Measurements from ENCODE around the gene CALY.

Gene CALY

DNA sequence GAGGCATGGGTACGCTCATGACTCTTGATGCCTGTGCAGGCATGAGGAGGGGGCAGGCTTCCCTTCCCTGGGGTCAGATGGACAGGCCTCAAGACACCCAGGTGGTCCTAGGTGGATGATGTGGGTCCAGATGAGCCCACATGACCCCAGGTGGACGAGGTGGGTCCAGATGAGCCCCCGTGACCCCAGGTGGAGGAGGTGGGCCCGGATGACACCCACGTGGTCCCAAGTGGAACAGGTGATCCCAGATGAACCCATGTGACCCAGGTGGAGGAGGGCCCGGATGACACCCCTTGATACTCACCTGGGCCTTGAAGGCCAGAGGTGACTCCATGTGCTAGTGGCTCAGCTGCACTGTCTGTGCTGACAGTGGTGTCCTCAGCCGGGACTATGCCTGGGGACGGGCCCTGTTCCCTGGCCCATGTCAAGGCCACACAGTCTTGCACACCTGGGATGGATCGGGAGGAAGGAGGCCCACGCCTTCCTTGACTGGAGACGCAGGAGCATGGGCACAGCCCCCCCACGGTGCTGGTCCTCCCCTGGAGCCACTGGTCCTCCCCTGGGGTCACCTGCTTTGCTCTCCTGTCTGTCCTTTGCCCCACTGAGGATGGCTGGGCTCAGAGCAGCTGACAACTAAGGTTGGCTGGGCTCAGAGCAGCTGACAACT, 13.7 kb upstream of the CALY start:
- DNase-seq: no peak

DNA sequence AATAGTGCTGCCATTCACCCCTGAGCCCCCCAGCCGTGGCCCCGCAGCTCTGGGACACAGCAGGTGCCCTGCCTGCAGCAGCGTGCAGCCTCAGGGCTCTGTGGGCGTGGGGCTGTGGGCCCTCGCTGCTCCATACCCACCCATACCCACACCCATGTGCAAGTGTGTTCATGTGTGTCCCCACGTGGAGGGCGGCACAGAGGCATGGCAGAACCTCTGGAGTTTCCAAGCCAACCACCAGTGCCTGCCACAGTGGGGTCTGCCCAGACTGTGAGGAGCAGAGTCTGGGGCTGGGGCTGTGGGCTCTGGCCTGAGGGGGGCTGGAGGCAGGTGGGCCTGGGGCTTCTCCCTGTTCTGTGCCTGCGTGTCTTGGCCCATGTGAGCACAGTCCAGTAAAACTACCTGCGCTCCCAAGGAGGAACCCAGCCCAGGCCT, 12.9 kb upstream of the CALY start:
- no peak for DNase-seq

- DNase-seq: no peak
Measured at GRCh38 chr10:133349160-133349568, 12.5 kb upstream of the CALY start.

DNA sequence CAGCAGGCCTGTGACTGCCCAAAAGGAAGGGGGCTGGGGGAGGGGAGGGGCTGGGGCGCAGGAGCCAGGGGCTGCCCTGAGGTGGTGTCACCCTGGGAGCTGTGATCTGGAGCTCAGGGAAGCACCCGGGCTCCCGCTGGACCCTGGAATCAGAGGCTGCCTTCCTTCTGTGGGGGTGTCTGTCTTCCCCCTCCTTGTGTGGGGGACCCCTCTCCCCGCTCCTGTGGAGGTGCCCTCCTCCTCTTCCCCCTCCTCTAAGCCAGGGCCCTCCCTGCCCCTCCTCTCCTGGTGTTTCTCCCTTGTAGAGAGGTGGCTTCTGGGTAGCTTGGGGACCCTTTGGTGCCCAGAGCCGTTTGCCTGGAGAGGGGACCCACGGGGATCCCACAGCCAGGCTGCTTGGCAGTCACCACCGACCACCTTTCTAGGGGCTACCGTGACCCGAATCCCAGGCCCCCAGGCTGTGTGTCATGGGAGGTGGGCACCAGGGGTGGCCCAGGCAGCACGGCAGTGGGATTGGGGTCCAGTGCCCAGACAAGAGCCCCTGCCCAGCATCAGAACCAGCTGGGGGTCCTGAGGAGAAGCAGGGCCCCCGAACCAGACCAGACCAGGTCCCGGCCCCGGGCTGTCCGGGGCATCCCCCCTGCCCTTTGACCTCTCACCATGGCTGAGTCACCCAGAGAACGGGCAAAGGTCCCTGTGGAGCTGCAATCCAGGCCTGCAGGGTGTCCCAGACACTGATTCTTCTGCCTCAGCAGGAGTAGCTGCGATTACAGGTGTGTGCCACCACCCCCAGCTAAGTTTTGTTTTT, 11.2 kb upstream of the CALY start:
- no peak for DNase-seq

DNA sequence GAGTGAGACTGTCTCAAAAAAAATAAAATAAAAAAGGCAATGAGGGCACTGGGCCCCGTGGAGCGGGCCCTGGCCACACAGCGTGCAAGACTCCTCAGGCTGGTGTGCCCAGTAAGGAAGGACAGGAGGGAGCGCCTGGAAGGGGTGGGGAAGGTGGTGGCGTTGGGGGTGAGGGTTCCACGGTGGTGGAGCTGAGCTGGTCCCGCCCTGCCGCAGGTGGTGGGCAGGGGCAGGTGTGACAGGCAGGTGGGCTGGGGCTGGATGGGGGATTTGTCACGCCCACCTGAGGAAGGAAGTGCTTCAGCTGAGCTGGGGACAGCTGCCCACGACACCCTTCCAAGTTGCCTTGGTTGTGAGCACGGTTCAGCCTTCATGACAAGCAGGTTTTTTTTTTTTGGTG, 9.7 kb upstream of the CALY start:
- DNase-seq: no peak

GRCh38 chr10:133344236-133344635, 7.5 kb upstream of the CALY start:
- no peak for DNase-seq

DNA sequence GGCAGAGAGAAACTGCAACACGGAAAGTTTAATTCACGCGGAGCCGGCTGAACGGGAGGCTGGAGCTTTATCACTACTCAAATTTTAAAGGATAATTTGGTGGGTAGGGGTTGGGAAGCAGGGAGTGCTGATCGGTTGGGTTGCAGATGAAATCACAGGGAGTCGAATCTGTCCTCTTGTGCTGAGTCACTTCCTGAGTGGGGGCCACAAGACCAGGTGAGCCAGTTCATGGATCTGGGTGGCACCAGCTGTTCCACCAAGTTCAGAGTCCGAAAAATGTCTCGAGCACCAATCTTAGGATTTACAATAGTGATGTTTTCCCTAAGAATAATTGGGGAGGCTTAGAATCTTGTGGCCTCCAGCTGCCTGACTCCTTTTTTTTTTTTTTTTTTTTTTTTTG, 6.9 kb upstream of the CALY start:
- DNase-seq: no peak

DNA sequence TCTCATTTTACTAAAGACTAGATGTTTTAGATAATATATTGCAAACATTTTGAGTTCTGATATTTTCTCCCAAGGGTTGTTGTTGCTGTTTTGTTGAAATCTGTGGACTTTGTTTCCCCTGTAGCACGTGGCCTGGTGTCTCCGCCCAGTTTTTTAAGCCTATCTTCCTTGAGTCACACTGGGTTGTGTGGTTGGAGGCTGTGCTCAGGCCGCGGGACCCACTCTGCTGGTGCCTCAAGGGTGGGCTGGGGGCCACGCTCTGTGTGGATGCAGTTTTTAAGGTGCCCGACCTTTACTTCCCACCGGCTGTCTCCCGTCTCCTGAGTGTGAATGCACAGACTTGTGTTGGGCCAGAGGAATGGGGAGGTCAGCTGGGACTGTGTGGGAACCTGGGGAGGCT, 6.2 kb upstream of the CALY start:
- no peak for DNase-seq

GRCh38 chr10:133341983-133342382, 5.3 kb upstream of the CALY start:
- no peak for DNase-seq

DNA sequence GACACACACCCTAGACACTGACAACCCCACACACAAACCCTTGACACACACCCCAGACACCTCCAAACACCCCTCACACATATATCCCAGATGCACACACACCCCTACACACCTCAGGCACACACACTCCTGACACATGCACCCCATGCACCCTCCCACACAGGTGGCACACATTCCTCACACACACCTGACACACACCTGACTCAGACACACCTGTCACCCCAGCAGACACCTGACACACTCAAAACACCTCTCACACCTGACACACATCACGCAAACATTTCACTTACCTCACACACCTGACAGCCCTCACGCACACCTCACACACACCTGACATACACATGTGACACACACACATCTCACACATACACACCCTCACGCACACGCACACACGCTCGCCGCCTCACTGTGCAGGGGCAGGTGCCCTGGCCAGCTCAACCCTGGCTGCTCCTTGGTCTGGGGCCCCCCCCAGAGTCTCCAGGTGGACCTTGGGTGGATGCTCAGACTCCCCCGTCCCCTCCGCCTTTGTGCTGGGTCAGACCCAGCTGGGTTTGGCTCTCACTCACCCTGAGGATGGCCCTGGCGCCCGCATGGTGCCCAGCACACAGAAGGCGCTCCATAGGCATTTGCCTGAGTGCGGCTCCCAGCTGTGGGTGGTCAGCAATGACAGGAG, 3.1 kb upstream of the CALY start:
- DNase-seq: no peak

DNA sequence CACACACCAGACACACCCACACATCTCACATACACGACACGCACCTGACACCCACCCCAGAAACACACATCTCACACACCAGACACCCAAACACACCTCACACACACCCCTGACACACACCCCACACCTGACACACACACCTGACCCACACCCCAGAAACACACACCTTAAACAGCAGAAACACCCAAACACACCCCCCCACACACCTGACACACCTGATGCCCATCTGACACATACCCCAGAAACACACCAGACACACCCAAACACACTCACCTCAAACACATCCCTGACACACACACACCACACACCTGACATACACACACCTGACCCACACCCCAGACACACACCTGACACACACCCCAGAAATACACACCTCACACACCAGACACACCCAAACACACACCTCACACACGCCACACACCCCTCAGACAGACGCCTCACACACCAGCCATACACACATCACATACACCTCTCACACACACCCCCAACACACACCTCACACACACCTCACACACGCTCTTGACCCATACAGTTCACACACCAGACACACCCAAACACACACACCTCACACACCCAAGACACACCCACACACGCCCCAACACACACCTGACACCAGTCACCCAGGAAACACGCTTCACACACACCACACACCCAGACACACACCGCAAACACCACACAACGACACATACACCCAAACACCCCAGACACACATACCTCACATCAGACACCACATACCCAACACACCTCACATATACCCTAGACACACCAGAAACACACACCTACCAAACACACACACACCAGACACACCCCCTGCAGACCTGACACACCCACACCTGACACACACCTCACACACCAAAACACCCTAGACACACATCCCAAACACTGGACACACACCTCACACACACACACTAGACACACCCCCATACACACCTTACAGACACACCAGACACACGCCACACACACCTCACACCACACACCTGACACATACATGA, 1.7 kb upstream of the CALY start:
- no peak for DNase-seq

GRCh38 chr10:133337370-133337725, 652 bp upstream of the CALY start:
- no peak for DNase-seq

GRCh38 chr10:133336118-133336576, 549 bp downstream of the CALY start:
- no peak for DNase-seq

GRCh38 chr10:133335246-133336117, 1.2 kb downstream of the CALY start:
- no peak for DNase-seq

DNA sequence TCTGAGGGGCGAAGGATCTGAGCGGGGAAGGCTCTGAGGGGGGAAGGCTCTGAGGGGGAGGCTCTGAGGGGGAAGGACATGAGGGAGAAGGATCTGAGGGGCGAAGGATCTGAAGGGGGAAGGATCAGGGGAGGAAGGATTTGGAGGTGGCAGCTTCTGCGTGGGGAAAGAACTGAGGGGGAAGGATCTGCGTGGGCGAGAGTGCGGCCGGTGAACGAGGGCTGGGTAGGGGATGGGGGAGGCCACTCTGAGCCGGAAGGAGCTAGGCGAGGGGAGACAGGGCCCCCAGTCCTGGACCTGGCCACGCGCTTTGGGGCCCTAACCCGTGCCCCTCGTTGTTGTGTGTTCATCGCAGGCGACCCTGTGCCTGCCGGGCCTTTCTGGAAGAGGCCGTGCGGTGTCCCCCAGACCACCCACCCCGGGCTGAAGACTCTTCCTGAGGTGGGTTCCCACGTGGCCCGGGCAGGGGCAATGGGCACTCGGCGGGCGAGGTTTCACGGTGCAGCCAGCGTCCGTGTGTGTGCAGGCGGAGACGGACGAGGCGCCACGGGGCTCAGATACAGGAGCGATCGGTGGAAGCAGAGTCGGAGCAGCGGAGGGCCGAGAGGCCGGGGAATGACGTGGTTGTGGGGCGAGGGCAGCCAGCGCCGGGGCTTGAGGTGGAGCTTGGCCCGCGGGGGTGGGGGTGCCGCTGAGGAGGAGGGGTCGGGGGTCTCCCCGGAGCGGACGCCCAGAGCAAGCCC, 2.0 kb downstream of the CALY start:
- no peak for DNase-seq

- no peak for DNase-seq
Measured at GRCh38 chr10:133332936-133333699, 3.6 kb downstream of the CALY start.

DNA sequence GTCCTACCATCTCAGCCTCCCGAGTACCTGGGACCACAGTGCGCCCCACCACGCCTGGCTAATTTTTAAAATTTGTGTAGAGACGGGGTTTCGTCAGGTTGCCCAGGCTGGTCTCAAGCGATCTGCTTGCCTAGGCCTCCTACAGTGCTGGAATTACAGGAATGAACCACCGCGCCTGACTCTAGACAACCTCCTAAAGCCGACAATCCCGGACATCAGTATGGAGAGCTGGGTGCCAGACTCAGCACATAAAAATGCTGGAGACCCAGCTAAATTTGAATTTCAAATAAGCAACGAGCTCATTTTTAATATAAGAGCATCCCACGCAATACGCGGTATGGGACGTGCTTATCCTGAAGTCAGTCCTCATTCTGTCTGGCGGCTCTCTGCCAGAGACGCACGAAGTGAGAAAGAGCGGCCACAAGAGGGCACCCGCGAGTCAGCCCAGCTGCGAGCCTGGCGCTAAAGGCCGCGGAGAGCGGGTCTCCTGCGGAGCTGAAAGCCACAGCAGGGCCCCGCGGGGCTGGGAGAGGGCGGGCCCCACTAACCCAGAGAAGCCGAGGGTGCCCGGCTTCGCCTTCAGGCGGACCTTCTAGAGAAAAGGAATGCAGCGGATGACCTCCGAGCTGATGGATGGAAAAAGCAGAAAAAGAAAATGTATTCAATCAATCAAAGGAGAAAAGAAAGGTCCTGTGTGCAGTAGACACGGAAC, 7.0 kb downstream of the CALY start:
- peak; percentile 21 for DNase-seq

GRCh38 chr10:133328358-133329343, 8.0 kb downstream of the CALY start:
- DNase-seq: no peak
